ENCODE measurements around the gene FBXO8.

The FBXO8 gene

GRCh38 chr4:174210952-174211490 lies 72.4 kb downstream of the FBXO8 start:
- DNase-seq, result no peak
- in situ Hi-C loops (cut with HindIII; ENCODE audit: low pct_ligation_motif_present, low sequenced_read_pairs), result no loop called here
- peaks cover 62% of the 10 kb centered on the region for H3K27me3 ChIP-seq (replicated peaks)
- TF ChIP-seq, protein P1, sequence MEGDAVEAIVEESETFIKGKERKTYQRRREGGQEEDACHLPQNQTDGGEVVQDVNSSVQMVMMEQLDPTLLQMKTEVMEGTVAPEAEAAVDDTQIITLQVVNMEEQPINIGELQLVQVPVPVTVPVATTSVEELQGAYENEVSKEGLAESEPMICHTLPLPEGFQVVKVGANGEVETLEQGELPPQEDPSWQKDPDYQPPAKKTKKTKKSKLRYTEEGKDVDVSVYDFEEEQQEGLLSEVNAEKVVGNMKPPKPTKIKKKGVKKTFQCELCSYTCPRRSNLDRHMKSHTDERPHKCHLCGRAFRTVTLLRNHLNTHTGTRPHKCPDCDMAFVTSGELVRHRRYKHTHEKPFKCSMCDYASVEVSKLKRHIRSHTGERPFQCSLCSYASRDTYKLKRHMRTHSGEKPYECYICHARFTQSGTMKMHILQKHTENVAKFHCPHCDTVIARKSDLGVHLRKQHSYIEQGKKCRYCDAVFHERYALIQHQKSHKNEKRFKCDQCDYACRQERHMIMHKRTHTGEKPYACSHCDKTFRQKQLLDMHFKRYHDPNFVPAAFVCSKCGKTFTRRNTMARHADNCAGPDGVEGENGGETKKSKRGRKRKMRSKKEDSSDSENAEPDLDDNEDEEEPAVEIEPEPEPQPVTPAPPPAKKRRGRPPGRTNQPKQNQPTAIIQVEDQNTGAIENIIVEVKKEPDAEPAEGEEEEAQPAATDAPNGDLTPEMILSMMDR (IDR thresholded peaks at IDR 0.05; ENCODE audit: low read depth, low read length, missing control alignments), result no peak
- no peak overlapping the region for H3K27ac ChIP-seq
- H3K4me3 ChIP-seq (ENCODE audit: low read depth, low read length), result no peak overlapping the region
- H3K36me3 ChIP-seq (replicated peaks), result no peaks in the 10 kb centered on the region

DNA sequence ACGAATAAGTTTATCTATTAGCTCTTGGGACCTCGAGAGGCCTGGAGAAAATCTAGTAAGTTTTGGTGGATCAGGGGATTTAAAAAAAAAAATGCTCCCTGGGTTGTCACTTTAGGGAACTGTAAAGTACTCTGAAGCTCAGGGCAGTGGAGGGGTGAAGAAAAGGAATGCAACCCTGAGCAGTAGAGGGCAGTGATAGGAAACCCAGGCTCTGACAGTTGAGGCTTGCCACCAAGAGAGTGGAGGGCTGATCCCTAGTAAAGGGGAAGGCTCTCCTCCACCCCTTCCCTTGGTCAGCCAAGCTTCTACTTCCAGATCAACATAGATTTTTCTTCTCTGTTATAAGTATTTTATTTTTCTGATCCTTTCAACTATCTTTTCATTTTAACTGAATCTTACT lies 73.1 kb downstream of the FBXO8 start:
- TF ChIP-seq, protein P1 (IDR thresholded peaks at IDR 0.05; ENCODE audit: low read depth, low read length, missing control alignments), result no peak
- in situ Hi-C loops (cut with HindIII; ENCODE audit: low pct_ligation_motif_present, low sequenced_read_pairs), result no loop called here
- DNase-seq, result no peak
- Histone ChIP-seq H3K27ac (no peak overlapping the region), H3K36me3 (replicated peaks) (no peaks in the 10 kb centered on the region), H3K27me3 (replicated peaks) (peaks cover 58% of the 10 kb centered on the region), H3K4me3 (ENCODE audit: low read depth, low read length) (no peak overlapping the region)

DNA sequence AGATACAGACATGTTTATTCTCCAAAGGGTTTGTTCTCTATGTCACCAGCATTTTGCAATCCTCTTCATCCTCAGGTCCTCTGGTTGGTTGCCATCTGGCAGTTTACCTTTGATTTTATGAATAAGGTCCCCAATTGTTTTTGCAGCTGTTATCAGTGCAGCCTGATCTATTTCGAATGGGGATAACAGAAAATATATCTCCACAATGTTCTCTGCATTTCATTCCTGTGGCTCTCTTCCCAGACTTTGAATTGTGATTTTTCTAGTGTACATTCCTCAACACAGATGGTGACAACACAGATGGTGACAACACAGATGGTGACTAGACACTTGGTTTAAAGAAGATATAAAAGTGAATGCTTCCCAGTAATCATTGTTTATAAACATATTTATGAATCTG lies 74.1 kb downstream of the FBXO8 start:
- peaks cover 49% of the 10 kb centered on the region for H3K27me3 ChIP-seq (replicated peaks)
- DNase-seq, result no peak
- in situ Hi-C loops (cut with HindIII; ENCODE audit: low pct_ligation_motif_present, low sequenced_read_pairs), result no loop called here
- no peak overlapping the region for H3K27ac ChIP-seq
- no peak overlapping the region for H3K4me3 ChIP-seq (ENCODE audit: low read depth, low read length)
- TF ChIP-seq, protein P1 (IDR thresholded peaks at IDR 0.05; ENCODE audit: low read depth, low read length, missing control alignments), result no peak
- H3K36me3 ChIP-seq (replicated peaks), result no peaks in the 10 kb centered on the region

DNA sequence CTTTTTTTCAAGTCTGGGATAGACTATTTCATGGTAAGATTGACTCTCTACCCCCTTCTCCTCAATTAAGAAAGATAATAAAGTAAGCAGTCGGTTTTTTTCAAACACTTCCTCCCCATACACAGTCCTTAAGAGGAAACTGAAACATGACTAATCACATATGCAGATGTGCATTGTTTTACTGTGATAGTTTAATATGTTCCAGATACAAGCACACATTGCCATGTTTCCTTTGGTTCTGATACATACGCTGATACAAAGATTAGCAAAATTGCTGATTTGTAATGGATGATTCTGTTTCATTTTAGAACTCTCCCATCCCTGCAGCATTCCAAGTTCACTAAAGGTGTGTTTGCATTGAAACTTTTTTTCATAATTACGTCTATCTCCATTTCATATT lies 76.1 kb downstream of the FBXO8 start:
- peaks cover 31% of the 10 kb centered on the region for H3K27me3 ChIP-seq (replicated peaks)
- TF ChIP-seq, protein P1 (IDR thresholded peaks at IDR 0.05; ENCODE audit: low read depth, low read length, missing control alignments), result no peak
- H3K27ac ChIP-seq, result no peak overlapping the region
- no peak for DNase-seq
- in situ Hi-C loops (cut with HindIII; ENCODE audit: low pct_ligation_motif_present, low sequenced_read_pairs), result no loop called here
- H3K4me3 ChIP-seq (ENCODE audit: low read depth, low read length), result no peak overlapping the region
- no peaks in the 10 kb centered on the region for H3K36me3 ChIP-seq (replicated peaks)

GRCh38 chr4:174204164-174204831 lies 79.2 kb downstream of the FBXO8 start:
- DNase-seq, result no peak
- in situ Hi-C loops (cut with HindIII; ENCODE audit: low pct_ligation_motif_present, low sequenced_read_pairs), result no loop called here

More at GRCh38 chr4:174204164-174204831, 79.2 kb downstream of the FBXO8 start:
- H3K4me3 ChIP-seq (ENCODE audit: low read depth, low read length), result no peak overlapping the region
- no peaks in the 10 kb centered on the region for H3K36me3 ChIP-seq (replicated peaks)
- H3K27me3 ChIP-seq (replicated peaks), result peaks cover 14% of the 10 kb centered on the region
- no peak overlapping the region for H3K27ac ChIP-seq
- TF ChIP-seq, protein P1 (IDR thresholded peaks at IDR 0.05; ENCODE audit: low read depth, low read length, missing control alignments), result no peak

All from brain microvascular endothelial cell (primary cell).